Thyroid gland (tissue), 4 donors: ENCODE measurements around the gene NEUROG3. TPM values are rescaled to one million over a fixed set of nuclear protein-coding genes. Genes with fewer than 3 reads are reported as not detected.
"Not testable (repeated sequence)": the region's sequence is repeated elsewhere in the genome, so short reads cannot be mapped to it uniquely, and the experiment has no call there.

ENCODE experiments used
- DNase-seq, 2 donors: peaks; one replicate each; pipeline ENCODE4 v3.0.0-alpha.2; 2019
- H3K27ac ChIP-seq, 3 donors: fragments of 200-600 bp; sonication (generic); 1 replicate in 2 of 3; 2 replicates in 1 of 3; pipeline ENCODE4 v1.5.1; 2016 to 2019; ENCODE audit warnings: mild to moderate bottlenecking in 1 of 3, moderate library complexity in 1 of 3
- H3K27me3 ChIP-seq: fragments of 200-600 bp; sonication (generic); one replicate; pipeline ENCODE4 v1.5.1; 2019
- H3K36me3 ChIP-seq, 2 donors: fragments of 200-600 bp; sonication (generic); one replicate each; pipeline ENCODE4 v1.5.1; 2016 to 2019
- H3K4me1 ChIP-seq, 2 donors: fragments of 200-600 bp; sonication (generic); one replicate each; pipeline ENCODE4 v1.5.1; 2017 to 2019
- H3K4me3 ChIP-seq, 3 donors: fragments of 200-600 bp; sonication (generic); replicated peaks in 1 of 3; 1 replicate in 2 of 3; 2 replicates in 1 of 3; pipeline ENCODE4 v1.5.1; 2016; ENCODE audit warnings: mild to moderate bottlenecking in 1 of 3
- H3K9me3 ChIP-seq: fragments of 200-600 bp; sonication (generic); one replicate; pipeline ENCODE4 v1.5.1; 2017
- CTCF ChIP-seq, 6 experiments: fragments of 200-600 bp in 3 of 6; fragments of 450-650 bp in 3 of 6; sonication (generic) in 3 of 6; IDR thresholded peaks; one replicate each; pipeline ENCODE4 v1.5.1; 2016 to 2019; ENCODE audit warnings: antibody characterized with exemption in 6 of 6, mild to moderate bottlenecking in 2 of 6, inconsistent platforms in 1 of 6, moderate library complexity in 1 of 6
- POLR2A ChIP-seq, 2 donors: fragments of 450-650 bp; IDR thresholded peaks; one replicate each; pipeline ENCODE4 v1.6.1; 2017; ENCODE audit warnings: antibody characterized with exemption in 2 of 2, mild to moderate bottlenecking in 2 of 2, moderate library complexity in 1 of 2
- WGBS, 2 donors: methylation state at CpG; one replicate each; pipeline ENCODE4 v1.1.5; 2017; 5-methylcytosine and 5-hydroxymethylcytosine counted together
- intact Hi-C: fragments of 100-400 bp; cut with DNase I; formaldehyde crosslinking; loops from one replicate; pipeline ENCODE4 v1.15.1; 2023
- total RNA-seq, 4 donors: library from RNA; depleted of rRNA; stranded (reverse); fragments of >200 nt; gene quantifications; one replicate each; pipeline ENCODE4 v1.2.3, GENCODE V29; 2016

Gene NEUROG3
- total RNA-seq, 4 donors from 2014 or later, result 1.9 TPM; not detected in 3

DNA sequence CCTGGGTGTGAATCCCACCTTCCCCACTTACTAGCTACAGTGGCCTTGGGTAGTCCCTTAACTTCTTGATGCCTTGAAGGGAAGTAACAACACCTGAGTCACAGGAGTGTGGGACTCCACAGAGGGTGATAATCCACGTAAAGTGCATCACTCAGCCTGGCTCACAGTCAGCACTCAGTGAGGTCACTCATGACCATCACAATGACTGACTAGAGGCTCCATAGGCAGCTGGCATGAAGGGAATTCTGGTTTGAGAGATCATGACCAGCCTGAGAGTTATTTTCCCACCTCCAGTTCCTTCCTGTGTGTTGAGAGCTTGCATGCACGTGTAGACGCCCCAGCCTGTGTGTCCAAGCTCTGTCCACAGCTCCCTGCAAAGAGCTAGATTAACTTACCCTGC, 34.8 kb downstream of the NEUROG3 start:
- no peak for DNase-seq
- TF ChIP-seq POLR2A (IDR thresholded peaks at IDR 0.05), result no peak
- no peak for TF ChIP-seq CTCF (IDR thresholded peaks at IDR 0.05)
- WGBS, 2 donors, result 63 to 66% methylated on average over 2 to 3 of the region's 3 CpGs
- Histone ChIP-seq H3K27ac (no peak overlapping the region), H3K27me3 (no peaks in the 10 kb centered on the region), H3K4me3 (no peak overlapping the region), H3K9me3 (no peaks in the 10 kb centered on the region), H3K36me3 (no peaks in the 10 kb centered on the region), H3K4me1 (no peaks in the 10 kb centered on the region)
- intact Hi-C loops, result no loop called here

DNA sequence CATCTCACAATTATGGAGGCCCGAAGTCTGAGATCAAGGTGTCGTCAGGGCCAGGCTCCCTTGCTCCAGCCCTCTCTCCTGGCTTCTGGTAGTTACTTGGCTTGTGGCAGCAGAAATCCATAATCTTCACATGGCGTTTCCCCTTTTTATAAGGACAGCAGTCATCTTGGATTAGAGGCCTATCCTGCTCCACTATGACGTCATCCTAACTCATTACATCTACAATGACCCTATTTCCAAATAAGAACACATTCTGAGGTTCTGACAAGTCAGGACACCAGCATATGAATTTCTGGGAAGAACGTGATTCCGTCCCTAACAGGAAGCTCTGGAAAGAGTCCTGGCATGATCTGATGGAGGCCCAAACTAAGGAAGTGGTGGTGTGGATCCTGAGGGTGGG, 35.8 kb downstream of the NEUROG3 start:
- 88 to 97% methylated on average over 6 of the region's 6 CpGs for WGBS, 2 donors
- H3K4me3 ChIP-seq, result no peak overlapping the region
- no peaks in the 10 kb centered on the region for H3K4me1 ChIP-seq
- H3K9me3 ChIP-seq, result no peaks in the 10 kb centered on the region
- no peak for DNase-seq
- H3K27me3 ChIP-seq, result no peaks in the 10 kb centered on the region
- no peak for TF ChIP-seq CTCF (IDR thresholded peaks at IDR 0.05)
- no peak for TF ChIP-seq POLR2A (IDR thresholded peaks at IDR 0.05)
- intact Hi-C loops, result no loop called here
- no peak overlapping the region for H3K27ac ChIP-seq
- no peaks in the 10 kb centered on the region for H3K36me3 ChIP-seq

DNA sequence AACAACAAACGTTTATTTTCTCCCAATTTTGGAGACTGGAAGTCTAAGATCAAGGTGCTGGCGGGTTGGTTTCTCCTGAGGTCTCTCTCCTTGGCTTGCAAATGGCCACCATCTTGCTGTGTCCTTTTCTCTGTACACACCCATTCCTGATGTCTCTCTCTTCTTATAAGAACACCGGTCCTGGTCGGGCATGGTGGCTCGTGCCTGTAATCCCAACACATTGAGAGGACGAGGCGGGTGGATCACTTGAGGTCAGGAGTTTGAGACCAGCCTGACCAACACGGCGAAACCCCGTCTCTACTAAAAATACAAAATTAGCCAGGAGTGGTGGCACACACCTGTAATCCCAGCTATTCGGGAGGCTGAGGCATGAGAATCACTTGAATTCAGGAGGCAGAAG, 36.7 kb downstream of the NEUROG3 start:
- H3K36me3 ChIP-seq, DNase-seq, H3K9me3 ChIP-seq, H3K27ac ChIP-seq, H3K27me3 ChIP-seq, H3K4me1 ChIP-seq, H3K4me3 ChIP-seq, intact Hi-C loops: not testable (repeated sequence)
- 94 to 95% methylated on average over 11 of the region's 11 CpGs for WGBS, 2 donors

GRCh38 chr10:69533658-69534057, 39.6 kb downstream of the NEUROG3 start:
- TF ChIP-seq POLR2A (IDR thresholded peaks at IDR 0.05) (no peak), CTCF (IDR thresholded peaks at IDR 0.05) (no peak)
- Histone ChIP-seq H3K27ac (no peak overlapping the region), H3K4me1 (no peaks in the 10 kb centered on the region), H3K9me3 (no peaks in the 10 kb centered on the region), H3K4me3 (no peak overlapping the region), H3K27me3 (no peaks in the 10 kb centered on the region), H3K36me3 (no peaks in the 10 kb centered on the region)
- DNase-seq, result no peak
- 72 to 79% methylated on average over 3 of the region's 3 CpGs for WGBS, 2 donors
- intact Hi-C loops, result no loop called here

- intact Hi-C loops, result no loop called here
- no peak for TF ChIP-seq POLR2A (IDR thresholded peaks at IDR 0.05)
- no peak for TF ChIP-seq CTCF (IDR thresholded peaks at IDR 0.05)
- no peak for DNase-seq
- H3K4me1 ChIP-seq, result no peaks in the 10 kb centered on the region
- no peak overlapping the region for H3K4me3 ChIP-seq
- no peaks in the 10 kb centered on the region for H3K36me3 ChIP-seq
- H3K9me3 ChIP-seq, result no peaks in the 10 kb centered on the region
- H3K27me3 ChIP-seq, result no peaks in the 10 kb centered on the region
- WGBS, 2 donors, result 90 to 92% methylated on average over 6 to 8 of the region's 11 CpGs
- no peak overlapping the region for H3K27ac ChIP-seq
Observed at GRCh38 chr10:69527961-69528360, 45.3 kb downstream of the NEUROG3 start.

Other genes with a start within 250 kb of the NEUROG3 start
- gene TACR2, start 156.5 kb downstream of the NEUROG3 start, total RNA-seq, result not detected
- gene TSPAN15, start 122.0 kb downstream of the NEUROG3 start, total RNA-seq, result 10 to 100 TPM in 3 of 4 donors, 1 to 10 TPM in 1; 9.0 to 23.1 (median 17.2) TPM
- gene FAM241B, start 56.8 kb upstream of the NEUROG3 start, total RNA-seq, result 1 to 10 TPM; 2.1 to 7.2 (median 4.6) TPM
- 1 to 10 TPM in 1 of 4 donors, under 1 TPM in 3; 0.22 to 2.4 (median 0.41) TPM for gene COL13A1, start 228.5 kb upstream of the NEUROG3 start, total RNA-seq